Hematopoietic multipotent progenitor cell treated with erythropoietin and hydrocortisone succinate and interleukin-3 and kit ligand, for 15 days (in vitro differentiated cells): ENCODE measurements around the gene FGFBP3.
A peak's percentile ranks its signal among the peaks of the same experiment; 100 is the strongest.
"Not testable (repeated sequence)": the region's sequence is repeated elsewhere in the genome, so short reads cannot be mapped to it uniquely, and the experiment has no call there.

Experiments
- DNase-seq: peaks from one replicate; pipeline ENCODE4 v3.0.0-alpha.2; 2015; ENCODE audit warnings: low spot score

The FGFBP3 gene

GRCh38 chr10:91901784-91902677 lies 7.3 kb downstream of the FGFBP3 start:
- DNase-seq = peak; percentile 17

DNA sequence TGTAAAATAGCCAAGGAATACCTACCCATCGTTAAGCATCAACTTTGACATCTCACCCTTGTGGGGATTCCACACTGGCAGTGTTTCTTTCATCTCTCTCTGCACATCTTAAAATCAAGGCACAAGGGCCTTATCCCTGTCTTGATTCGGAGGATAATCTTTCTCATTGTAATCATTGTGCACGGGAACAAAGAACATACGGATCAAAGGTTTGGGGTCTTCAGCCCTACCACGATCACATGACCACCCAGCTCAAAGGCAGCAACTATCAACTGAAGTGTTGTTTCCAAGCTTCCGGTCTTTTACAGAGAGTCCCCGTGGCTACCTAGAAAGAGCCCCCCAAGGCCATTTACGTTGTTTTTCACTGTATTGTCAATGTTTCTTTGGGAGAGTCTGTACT lies 11.9 kb downstream of the FGFBP3 start:
- DNase-seq = no peak

DNA sequence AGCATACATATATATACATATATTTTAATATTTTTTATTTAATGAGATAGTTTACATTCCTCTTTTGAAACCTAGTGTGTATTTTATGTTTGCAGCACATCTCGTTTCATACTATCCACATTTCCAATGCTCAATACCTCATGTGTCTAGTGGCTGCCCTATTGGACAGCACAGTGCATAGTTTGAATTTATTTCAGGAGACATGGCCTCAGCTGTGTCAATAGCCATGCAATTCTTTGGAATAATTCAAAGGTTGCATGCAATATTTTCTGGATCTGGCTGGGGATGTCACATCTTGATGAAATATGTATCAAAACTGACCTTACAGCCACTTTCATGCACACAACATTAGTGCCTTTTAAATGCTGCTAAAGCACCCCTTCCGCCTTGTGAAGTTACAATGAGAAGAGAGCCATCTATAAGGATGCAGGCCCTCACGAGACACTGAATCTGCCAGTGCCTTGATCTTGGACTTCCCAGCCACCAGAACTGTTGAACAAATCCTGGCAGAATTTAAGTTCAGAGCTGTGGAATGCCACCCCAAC lies 13.0 kb downstream of the FGFBP3 start:
- DNase-seq = no peak

DNA sequence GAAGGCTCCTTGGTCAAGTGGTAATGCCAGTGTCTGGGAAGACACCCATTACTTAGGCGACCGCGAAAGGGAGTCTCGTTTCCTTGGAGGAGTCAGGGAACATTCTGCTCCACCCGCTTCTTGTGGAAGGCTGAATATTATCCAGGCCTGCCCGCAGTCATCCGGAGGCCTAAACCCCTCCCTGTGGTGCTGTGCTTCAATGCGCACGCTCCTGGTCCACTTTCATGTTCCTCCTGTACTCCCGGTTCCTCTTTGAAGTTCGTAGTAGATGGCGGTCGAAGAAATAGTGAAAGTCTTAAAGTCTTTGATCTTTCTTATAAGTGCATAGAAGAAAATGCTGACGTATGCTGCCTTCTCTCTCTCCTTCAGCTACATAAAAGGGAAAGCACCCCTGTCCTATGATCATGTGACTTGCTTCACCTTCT lies 15.0 kb downstream of the FGFBP3 start:
- DNase-seq = not testable (repeated sequence)

DNA sequence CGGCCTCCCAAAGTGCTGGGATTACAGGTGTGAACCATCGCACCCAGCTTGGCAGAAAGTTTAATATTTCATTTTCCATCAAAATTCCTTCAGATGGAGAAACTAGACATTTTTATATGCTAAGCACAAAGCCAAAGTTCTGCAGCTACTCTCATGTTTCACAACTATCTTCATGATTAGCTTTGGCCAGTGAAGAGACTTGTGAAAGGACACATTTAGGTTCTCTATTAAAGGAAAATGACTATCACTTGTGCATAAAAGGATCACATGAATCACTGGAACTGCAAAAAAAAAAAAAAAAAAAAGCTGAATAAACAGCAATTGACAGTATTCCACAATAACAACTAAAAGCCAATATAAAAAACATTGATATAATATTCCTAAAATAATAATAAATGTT lies 16.2 kb downstream of the FGFBP3 start:
- no peak for DNase-seq

GRCh38 chr10:91891125-91892001 lies 17.9 kb downstream of the FGFBP3 start:
- DNase-seq = no peak

DNA sequence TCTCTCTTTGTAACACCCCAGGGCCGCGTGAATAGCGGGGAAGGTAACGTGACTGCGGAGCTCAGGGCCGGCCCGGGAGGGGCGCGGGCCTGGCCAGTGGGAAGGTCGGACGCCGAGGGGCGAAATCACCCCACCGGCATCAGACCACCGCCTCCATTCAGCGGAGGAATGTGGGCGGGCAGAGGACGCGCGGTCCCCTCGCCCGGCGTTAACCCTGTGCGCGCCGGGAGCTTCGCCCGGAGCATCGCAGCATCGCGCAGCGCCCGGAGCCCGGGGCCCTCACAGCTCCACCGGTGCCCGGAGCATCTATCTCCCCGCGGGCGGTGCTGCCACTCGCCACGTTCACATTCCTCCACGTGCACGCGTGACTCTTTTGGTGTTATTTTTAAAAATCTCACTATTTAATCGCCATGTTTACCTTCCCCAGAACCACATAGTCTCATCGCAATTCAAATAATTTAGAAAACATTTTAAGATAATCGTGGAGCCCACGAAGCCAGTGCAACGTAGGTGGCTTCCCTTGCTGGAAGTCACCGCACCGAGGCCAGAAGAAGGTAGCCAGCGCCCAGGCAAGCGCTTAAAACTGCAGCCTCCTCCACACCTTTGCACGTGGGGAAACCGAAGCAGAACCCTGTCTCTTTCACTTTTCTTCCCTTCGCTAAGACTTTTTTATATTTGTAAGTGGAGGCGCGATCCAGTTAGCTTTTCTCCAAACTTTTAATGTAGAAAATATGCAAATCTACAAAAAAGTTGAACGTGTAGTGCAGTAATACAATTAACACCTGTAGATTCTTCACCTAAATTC lies 21.8 kb downstream of the FGFBP3 start:
- DNase-seq = no peak

DNA sequence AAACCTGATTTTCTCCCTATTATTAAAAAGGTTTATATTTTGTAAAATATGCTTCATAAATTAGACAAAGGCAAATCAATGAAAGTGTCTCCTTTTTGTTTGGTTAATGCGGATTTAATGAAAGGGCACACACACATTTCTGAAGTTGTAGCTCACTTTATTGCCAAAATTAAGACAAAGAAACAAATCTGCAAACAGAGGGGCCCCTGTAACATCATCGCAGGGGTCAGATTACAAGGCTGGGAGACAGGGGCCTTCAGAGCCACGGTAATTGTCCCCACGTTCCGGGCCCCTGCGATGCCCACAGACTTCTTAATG lies 22.4 kb downstream of the FGFBP3 start:
- DNase-seq = no peak

GRCh38 chr10:91885362-91886079 lies 23.8 kb downstream of the FGFBP3 start:
- no peak for DNase-seq

- DNase-seq = no peak
These were observed 24.8 kb downstream of the FGFBP3 start for GRCh38 chr10:91884536-91884935.

- no peak for DNase-seq
These were observed 25.5 kb downstream of the FGFBP3 start for GRCh38 chr10:91883549-91884444.

- no peak for DNase-seq
These were observed 29.0 kb downstream of the FGFBP3 start for GRCh38 chr10:91880310-91880709.

DNA sequence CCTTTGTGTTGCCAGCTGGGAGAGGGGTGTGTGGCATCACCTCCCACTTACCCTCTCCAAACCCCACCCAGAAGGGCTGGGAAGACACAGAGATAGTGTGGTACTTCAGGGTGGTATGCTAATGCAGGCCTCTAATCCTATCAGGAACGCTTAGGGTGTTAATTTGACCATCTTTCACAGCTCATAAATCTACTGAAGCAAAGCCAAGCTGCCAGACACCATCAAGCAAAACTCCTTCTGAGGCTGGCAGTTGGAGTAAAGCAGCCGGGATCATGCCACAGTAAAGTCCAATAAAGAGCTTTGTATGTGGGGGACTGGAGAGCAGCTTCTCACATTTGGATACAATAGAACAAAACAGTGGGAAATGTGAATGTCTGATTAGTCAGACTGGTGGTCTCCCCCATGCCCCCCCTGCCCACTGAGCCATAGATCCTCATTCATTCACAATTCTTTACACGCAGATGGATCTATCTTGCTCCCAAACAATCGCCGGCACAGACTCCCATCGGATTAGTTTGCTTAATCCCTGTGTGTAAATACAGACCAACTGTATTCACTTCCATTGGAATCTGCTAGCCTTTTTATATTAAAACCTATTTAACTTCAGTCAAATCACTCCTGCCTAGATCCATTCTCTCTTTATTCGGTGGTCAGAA lies 29.6 kb downstream of the FGFBP3 start:
- DNase-seq = no peak

GRCh38 chr10:91875779-91876178 lies 33.5 kb downstream of the FGFBP3 start:
- no peak for DNase-seq

DNA sequence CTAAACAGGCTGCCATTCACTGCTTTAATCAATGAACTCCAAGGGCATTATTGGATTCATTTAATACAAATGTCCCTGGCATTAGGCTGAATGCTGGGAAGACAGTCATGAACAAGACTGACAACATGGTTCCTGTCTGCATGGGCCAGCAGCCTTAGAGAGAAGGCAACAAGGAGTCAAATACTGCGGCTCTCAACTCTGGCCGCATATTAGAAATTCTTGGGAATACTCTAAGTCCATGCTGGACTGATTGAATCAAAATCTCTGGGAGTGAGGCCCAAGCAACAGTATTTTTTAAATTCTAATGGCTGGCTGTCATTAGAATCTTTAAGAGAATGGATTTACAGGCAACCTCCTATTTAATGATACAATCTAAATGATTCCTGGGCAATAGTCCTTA lies 34.1 kb downstream of the FGFBP3 start:
- no peak for DNase-seq

DNA sequence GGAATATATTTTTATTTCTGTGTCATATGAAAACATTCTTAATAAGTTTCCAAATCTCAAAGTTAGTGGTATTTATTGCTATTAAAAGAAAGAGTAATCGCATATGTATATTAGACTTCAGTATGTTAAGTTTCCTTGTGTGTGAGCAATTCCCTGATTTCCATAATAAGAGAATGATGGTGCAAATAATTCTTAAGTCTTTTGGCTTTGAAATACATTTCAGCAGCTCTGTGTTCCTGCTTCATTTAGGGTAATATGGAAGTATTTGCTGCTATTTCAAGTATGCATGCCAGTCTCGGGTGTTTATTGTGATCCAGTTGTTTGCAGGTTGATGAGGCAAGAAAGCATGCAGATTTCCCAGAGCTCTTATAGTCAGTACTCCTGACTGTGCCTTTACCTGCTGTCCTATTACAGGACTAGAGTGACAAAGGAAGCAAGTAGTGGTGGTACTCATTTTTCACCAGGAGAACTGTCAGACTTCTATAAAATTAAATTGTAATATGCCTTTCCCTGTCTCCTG lies 43.7 kb downstream of the FGFBP3 start:
- DNase-seq = no peak

- no peak for DNase-seq
These were observed 44.5 kb downstream of the FGFBP3 start for GRCh38 chr10:91864744-91865143.

- no peak for DNase-seq
These were observed 45.2 kb downstream of the FGFBP3 start for GRCh38 chr10:91864099-91864498.

GRCh38 chr10:91860885-91861284 lies 48.4 kb downstream of the FGFBP3 start:
- DNase-seq = no peak

- no peak for DNase-seq
These were observed 52.6 kb downstream of the FGFBP3 start for GRCh38 chr10:91856637-91857036.
